Rectal smooth muscle tissue (tissue), 1 donor: ENCODE measurements around the gene STK36.
A peak's percentile ranks its signal among the peaks of the same experiment; 100 is the strongest.

Experiments used
- H3K27ac ChIP-seq: one replicate; pipeline ENCODE4 v1.7.0; 2013; ENCODE audit warnings: low read depth, low read length, inconsistent platforms
- H3K27me3 ChIP-seq: one replicate; pipeline ENCODE4 v1.7.0; 2013; ENCODE audit warnings: low read length; ENCODE audit not compliant: control insufficient read depth, insufficient read depth
- H3K36me3 ChIP-seq: one replicate; pipeline ENCODE4 v1.7.0; 2013; ENCODE audit warnings: low read length; ENCODE audit not compliant: control insufficient read depth, insufficient read depth
- H3K4me1 ChIP-seq: one replicate; pipeline ENCODE4 v1.7.0; 2013; ENCODE audit warnings: low read length; ENCODE audit not compliant: control insufficient read depth, insufficient read depth
- H3K4me3 ChIP-seq: one replicate; pipeline ENCODE4 v1.7.0; 2013; ENCODE audit warnings: low read length
- H3K9ac ChIP-seq: one replicate; pipeline ENCODE4 v1.7.0; 2013; ENCODE audit warnings: low read length

STK36 gene, protein sequence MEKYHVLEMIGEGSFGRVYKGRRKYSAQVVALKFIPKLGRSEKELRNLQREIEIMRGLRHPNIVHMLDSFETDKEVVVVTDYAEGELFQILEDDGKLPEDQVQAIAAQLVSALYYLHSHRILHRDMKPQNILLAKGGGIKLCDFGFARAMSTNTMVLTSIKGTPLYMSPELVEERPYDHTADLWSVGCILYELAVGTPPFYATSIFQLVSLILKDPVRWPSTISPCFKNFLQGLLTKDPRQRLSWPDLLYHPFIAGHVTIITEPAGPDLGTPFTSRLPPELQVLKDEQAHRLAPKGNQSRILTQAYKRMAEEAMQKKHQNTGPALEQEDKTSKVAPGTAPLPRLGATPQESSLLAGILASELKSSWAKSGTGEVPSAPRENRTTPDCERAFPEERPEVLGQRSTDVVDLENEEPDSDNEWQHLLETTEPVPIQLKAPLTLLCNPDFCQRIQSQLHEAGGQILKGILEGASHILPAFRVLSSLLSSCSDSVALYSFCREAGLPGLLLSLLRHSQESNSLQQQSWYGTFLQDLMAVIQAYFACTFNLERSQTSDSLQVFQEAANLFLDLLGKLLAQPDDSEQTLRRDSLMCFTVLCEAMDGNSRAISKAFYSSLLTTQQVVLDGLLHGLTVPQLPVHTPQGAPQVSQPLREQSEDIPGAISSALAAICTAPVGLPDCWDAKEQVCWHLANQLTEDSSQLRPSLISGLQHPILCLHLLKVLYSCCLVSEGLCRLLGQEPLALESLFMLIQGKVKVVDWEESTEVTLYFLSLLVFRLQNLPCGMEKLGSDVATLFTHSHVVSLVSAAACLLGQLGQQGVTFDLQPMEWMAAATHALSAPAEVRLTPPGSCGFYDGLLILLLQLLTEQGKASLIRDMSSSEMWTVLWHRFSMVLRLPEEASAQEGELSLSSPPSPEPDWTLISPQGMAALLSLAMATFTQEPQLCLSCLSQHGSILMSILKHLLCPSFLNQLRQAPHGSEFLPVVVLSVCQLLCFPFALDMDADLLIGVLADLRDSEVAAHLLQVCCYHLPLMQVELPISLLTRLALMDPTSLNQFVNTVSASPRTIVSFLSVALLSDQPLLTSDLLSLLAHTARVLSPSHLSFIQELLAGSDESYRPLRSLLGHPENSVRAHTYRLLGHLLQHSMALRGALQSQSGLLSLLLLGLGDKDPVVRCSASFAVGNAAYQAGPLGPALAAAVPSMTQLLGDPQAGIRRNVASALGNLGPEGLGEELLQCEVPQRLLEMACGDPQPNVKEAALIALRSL (N-terminal part only)

DNA sequence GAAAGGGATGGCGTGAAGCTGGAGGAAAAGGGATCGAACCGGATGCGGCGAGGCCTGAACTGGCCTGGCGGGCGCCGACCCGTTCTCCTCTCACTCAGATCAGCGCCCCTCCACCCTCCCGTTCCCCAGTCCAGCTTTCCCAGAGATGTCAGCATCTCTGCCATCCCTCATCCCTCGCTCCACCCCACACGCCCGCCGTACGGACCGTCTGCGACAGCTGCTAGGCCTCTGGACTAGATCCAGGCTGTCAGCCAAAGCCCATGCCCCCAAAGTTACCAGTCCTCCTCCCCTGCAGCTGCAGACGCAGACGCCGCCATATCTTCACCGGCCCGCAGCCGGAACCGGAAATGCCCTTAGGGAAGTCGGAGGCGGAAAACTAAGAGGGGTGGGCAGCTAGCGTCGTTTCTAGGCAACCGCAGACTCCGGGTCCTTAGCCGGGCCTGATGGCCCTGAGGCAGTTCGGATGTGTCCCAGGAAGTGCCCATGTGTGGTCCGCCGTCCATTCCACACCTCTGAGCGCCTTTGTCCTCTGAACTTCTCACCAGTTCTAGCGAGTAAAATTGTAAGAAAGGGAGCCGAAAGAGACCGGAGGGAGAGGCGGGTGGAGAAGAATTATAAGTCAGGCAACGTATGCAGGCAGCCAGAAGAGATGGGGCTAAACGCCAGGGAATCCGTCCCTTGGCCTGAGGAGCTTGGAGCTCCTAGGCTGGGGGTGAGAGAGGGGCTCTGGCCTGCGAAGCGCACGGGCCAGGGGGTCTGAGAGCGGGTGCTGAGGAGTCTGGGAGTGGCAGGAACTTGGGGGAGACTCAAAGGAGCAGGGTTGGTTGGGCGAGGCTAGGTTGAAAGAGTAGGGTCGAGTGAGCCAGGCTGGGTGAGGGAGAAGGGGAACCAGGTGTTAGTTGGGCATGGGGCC lies at the start of gene STK36, which contains the start of gene RNF25:
Gene STK36 (plus strand): TSS at position 433 of the 913 bp plus-strand sequence. CDS start 744 bp downstream, outside the sequence.
Gene RNF25 (minus strand): TSS at position 349 of the 913 bp plus-strand sequence. CDS start 32 bp downstream, at position 317.
- Histone ChIP-seq H3K27ac (peak within 1 kb of the TSS; percentile 70), H3K4me3 (peak within 1 kb of the TSS; percentile 88), H3K4me1 (peaks cover 7% of the 10 kb centered on the region), H3K36me3 (no peaks in the 10 kb centered on the region), H3K9ac (peak within 1 kb of the TSS; percentile 53), H3K27me3 (no peaks in the 10 kb centered on the region)

DNA sequence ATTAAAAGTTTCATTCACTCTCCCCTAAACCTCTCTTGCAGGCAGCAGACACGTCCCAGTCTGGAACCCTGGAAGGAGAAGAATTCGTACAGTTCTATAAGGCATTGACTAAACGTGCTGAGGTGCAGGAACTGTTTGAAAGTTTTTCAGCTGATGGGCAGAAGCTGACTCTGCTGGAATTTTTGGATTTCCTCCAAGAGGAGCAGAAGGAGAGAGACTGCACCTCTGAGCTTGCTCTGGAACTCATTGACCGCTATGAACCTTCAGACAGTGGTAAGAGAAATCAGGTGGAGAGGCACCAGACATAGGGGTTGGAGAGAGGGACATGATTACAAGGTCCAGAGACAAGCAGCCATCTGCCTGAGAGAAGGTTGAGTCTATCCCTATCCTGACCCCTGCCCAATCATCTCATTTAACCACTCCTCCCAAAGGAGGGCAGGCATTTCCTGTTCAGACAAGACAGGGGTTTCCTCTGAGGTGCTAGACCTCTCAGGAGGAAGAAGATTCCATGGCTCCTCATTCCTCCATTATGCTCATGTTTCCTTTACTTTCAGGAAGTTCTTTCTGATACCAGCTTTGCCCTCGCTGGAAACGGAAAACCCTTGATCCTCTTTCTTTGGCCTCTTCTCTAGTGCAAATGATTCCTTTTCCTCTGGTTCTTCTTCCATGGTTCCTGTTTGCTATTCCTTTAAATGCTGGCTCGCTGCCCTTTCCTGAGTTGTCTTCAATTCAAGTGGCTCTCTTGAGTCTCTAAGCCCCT lies 49.1 kb upstream of the STK36 start:
- H3K4me1 ChIP-seq: no peaks in the 10 kb centered on the region
- H3K9ac ChIP-seq: no peak overlapping the region
- no peaks in the 10 kb centered on the region for H3K36me3 ChIP-seq
- H3K27me3 ChIP-seq: no peaks in the 10 kb centered on the region
- H3K27ac ChIP-seq: no peak overlapping the region
- no peak overlapping the region for H3K4me3 ChIP-seq

DNA sequence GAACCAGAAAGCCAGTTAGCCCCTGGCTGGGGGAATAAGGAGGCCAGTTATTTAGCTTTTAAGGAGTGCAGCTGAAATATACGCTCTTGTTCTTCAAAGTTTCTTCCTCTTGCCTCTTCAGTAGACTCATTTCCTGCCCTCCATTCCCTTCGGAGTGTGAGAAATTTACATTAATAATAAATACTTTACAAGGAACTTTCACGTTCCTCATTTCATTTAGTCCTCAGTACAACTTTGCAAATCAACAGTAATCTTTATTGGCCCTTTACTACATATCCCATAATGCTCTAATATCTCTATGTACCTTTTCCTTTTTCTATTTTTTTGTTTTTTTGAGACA lies 48.5 kb upstream of the STK36 start:
- H3K36me3 ChIP-seq: no peaks in the 10 kb centered on the region
- no peak overlapping the region for H3K27ac ChIP-seq
- H3K4me1 ChIP-seq: no peaks in the 10 kb centered on the region
- H3K9ac ChIP-seq: no peak overlapping the region
- H3K4me3 ChIP-seq: no peak overlapping the region
- no peaks in the 10 kb centered on the region for H3K27me3 ChIP-seq

DNA sequence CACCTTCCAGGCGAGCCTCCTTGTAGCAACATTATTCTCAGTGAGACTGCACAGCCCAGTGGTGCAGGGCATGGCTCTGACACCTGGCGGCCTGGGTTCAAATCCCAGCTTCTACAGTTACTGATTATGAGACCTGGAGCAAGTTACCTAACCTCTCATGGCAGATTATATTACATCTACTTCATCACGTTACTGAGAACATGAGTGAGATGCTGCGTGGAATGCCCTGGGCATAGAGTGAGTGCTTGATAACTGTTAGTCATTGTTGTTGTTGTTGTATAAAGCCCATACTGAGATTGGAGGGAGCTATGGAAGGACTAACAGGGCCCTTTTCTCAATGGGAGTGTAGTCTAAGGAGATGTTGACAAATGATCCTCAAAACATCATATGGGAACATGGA lies 45.5 kb upstream of the STK36 start:
- Histone ChIP-seq H3K4me3 (no peak overlapping the region), H3K36me3 (no peaks in the 10 kb centered on the region), H3K4me1 (no peaks in the 10 kb centered on the region)

DNA sequence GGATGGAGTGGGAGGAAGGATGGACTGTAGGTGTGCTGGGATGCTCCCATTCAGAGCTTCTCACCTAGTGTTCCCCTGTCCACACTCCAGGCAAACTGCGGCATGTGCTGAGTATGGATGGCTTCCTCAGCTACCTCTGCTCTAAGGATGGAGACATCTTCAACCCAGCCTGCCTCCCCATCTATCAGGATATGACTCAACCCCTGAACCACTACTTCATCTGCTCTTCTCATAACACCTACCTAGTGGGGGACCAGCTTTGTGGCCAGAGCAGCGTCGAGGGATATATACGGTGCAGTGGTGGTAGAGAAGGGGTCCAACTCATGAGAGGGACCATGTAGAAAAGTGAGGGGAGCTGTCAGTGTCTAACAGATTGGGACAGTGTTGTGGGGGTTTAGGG lies 43.9 kb upstream of the STK36 start:
- Histone ChIP-seq H3K4me1 (no peaks in the 10 kb centered on the region), H3K9ac (no peak overlapping the region), H3K36me3 (no peaks in the 10 kb centered on the region), H3K27ac (no peak overlapping the region), H3K27me3 (no peaks in the 10 kb centered on the region), H3K4me3 (no peak overlapping the region)

More for the DNA sequence above, 45.5 kb upstream of the STK36 start:
- H3K9ac ChIP-seq: no peak overlapping the region
- H3K27me3 ChIP-seq: no peaks in the 10 kb centered on the region
- H3K27ac ChIP-seq: no peak overlapping the region

DNA sequence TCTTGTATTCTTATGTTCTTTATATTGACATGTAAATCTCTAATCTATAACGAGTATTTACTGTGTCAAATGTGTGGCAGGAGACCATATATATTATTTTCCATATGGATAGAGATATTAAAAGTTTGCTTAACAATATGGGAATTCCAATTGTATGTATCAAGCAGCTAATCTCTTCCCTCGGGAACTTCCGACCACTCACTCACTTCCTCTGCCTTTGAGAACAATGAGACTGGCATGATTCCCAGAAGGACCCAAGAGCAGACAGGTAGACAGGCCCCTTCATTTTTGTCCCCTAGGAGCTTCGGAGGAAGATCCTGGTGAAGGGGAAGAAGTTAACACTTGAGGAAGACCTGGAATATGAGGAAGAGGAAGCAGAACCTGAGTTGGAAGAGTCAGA lies 40.0 kb upstream of the STK36 start:
- Histone ChIP-seq H3K27me3 (no peaks in the 10 kb centered on the region), H3K9ac (no peak overlapping the region), H3K36me3 (peaks cover 10% of the 10 kb centered on the region), H3K4me3 (no peak overlapping the region), H3K27ac (no peak overlapping the region), H3K4me1 (no peaks in the 10 kb centered on the region)

DNA sequence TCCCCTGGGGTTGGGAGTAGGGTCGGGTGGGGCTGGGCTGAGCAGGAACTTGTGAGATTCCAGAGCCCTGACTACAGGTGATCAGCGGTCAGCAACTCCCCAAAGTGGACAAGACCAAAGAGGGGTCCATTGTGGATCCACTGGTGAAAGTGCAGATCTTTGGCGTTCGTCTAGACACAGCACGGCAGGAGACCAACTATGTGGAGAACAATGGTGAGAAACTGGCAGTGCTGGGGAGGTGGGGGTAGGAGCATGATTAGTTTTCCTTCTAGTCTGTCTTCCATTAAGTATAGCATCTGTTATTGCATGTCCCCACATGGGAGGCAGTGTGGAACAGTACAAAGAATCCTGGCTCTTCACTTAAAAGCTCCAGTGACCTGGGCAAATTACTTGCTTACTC lies 36.2 kb upstream of the STK36 start:
- Histone ChIP-seq H3K36me3 (peaks cover 28% of the 10 kb centered on the region), H3K27ac (no peak overlapping the region), H3K4me3 (no peak overlapping the region), H3K4me1 (no peaks in the 10 kb centered on the region), H3K27me3 (no peaks in the 10 kb centered on the region), H3K9ac (no peak overlapping the region)

DNA sequence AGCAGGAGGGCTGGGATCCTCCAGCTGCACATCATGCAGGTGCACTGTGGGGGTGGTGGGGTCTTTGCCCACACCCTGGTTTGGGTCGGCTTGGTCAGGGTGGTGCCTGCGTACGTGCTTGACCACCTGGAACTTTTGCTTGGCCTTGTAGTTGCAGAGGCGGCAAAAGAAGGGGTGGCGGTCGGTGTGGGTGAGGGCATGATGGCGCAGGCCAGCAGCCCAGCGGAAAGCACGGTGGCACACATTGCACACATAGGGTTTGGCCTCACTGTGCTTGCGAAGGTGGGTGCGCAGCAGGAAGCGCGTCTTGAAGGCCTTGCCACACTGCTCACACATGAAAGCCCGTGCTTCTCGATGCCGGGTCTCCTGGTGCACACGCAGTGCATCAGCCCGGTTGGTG lies 33.5 kb upstream of the STK36 start:
- Histone ChIP-seq H3K9ac (no peak overlapping the region), H3K4me1 (no peaks in the 10 kb centered on the region), H3K27ac (no peak overlapping the region), H3K36me3 (peaks cover 36% of the 10 kb centered on the region), H3K27me3 (no peaks in the 10 kb centered on the region), H3K4me3 (no peak overlapping the region)

DNA sequence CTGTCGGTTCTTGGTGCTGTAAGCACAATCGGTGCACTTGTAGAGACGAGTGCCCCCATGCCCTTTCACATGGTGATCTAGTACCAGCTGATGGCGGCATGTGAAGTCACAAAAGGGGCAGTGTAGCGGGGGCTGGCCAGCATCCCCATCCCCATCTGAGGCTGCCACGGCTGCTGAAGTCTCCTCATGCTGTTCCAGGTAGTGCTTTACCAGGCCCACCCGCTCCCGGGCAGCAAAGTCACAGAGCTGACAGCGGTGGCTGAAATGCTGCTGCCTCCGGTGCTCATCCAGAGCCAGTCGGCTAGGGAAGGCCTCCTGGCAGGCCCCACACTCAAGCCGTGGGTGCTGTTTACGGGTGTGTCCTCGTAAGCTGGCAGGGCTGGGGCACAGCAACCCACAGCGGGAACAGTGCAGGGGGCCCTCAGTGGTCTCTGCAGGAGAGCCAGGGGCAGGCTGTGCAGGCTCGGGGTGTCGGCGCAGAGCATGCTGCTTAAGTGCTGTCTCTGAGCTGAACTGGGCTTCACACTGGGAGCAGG lies 29.7 kb upstream of the STK36 start:
- Histone ChIP-seq H3K27ac (no peak overlapping the region), H3K36me3 (peaks cover 51% of the 10 kb centered on the region), H3K9ac (no peak overlapping the region), H3K4me3 (no peak overlapping the region), H3K27me3 (no peaks in the 10 kb centered on the region), H3K4me1 (no peaks in the 10 kb centered on the region)

DNA sequence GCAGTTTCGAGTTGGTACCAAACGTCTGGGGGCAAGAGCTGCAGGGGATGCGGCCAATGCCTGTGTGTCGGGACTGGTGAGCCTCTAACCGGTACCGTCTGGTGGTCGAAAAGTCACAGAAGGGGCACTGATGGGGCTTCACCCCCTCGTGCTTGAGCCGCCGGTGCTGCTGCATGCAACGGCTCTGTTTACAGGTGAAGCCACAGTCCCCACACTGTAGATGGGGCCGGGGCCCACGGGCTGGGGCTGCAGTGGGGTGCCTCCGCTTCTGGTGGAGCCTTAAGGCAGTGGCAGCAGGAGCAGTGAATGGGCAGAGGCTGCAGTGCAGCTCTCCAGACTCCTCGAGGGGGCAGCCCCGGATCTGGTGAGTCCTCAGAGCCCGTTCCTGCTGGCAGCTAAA lies 29.1 kb upstream of the STK36 start:
- no peak overlapping the region for H3K4me3 ChIP-seq
- no peaks in the 10 kb centered on the region for H3K4me1 ChIP-seq
- H3K9ac ChIP-seq: no peak overlapping the region
- H3K27me3 ChIP-seq: no peaks in the 10 kb centered on the region
- H3K36me3 ChIP-seq: peaks cover 53% of the 10 kb centered on the region
- H3K27ac ChIP-seq: no peak overlapping the region
